Uterus (tissue), 2 donors: Measurements from ENCODE around the gene BCAR3.

Source experiments
- POLR2A ChIP-seq, 2 donors: fragments of 450-650 bp; IDR thresholded peaks; one replicate each; pipeline ENCODE4 v1.6.1; 2016; ENCODE audit warnings: antibody characterized with exemption in 2 of 2, mild to moderate bottlenecking in 1 of 2, moderate library complexity in 1 of 2
- TF ChIP-seq, protein P1 (sequence below), 4 experiments: fragments of 200-600 bp in 2 of 4; fragments of 450-650 bp in 2 of 4; sonication (generic) in 2 of 4; IDR thresholded peaks; one replicate each; pipeline ENCODE4 v1.5.1; 2016 to 2019; ENCODE audit warnings: antibody characterized with exemption in 4 of 4, mild to moderate bottlenecking in 2 of 4, moderate library complexity in 1 of 4

DNA sequence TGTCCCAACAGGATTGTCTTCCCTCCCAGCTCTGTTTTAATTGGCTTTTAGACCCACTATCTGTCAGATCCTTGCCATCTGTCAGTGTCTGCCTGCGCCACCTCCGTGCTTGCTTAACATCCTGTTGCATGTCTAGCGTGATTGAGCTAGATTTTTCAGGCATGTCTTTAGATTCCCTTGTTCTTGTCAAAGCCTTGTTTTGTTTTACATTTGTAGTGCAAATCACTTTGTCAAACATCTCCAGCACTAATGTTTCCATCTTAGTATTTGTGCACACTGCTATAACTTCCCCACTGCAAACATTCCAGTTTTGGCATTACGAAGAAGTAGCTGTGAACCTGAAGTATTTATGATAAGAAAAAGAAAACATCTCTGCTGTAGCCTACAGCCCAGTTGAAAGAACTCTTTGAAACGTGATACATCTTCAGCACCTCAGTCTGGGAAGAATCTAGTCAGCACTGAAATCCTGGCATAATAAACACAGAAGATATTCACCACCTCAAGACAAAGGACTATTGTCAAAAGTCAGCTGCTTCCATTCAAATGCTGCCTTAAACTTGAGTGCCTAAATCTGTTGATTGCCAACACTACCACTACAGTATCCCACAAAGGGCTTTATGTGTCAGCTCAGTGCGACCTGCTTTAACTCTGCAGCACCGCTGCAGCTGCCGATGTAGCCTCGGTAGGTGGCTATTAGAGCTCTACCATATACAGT is 128.7 kb downstream of the BCAR3 start:
- TF ChIP-seq, protein P1, sequence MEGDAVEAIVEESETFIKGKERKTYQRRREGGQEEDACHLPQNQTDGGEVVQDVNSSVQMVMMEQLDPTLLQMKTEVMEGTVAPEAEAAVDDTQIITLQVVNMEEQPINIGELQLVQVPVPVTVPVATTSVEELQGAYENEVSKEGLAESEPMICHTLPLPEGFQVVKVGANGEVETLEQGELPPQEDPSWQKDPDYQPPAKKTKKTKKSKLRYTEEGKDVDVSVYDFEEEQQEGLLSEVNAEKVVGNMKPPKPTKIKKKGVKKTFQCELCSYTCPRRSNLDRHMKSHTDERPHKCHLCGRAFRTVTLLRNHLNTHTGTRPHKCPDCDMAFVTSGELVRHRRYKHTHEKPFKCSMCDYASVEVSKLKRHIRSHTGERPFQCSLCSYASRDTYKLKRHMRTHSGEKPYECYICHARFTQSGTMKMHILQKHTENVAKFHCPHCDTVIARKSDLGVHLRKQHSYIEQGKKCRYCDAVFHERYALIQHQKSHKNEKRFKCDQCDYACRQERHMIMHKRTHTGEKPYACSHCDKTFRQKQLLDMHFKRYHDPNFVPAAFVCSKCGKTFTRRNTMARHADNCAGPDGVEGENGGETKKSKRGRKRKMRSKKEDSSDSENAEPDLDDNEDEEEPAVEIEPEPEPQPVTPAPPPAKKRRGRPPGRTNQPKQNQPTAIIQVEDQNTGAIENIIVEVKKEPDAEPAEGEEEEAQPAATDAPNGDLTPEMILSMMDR (IDR thresholded peaks at IDR 0.05), result no peak
- no peak for TF ChIP-seq POLR2A (IDR thresholded peaks at IDR 0.05)
